Measurements from ENCODE around the gene MCEMP1. TPM values are rescaled to one million over a fixed set of nuclear protein-coding genes. Genes with fewer than 3 reads are reported as not detected.

Gene MCEMP1
- total RNA-seq, 1 donor from 2014 or later: not detected

- Histone ChIP-seq H3K27me3 (no peaks in the 10 kb centered on the region), H3K4me3 (no peak overlapping the region), H3K9me3 (no peaks in the 10 kb centered on the region), H3K4me1 (no peaks in the 10 kb centered on the region), H3K27ac (no peak overlapping the region), H3K36me3 (no peaks in the 10 kb centered on the region)
- TF ChIP-seq CTCF (IDR thresholded peaks at IDR 0.05) (no peak), POLR2A (IDR thresholded peaks at IDR 0.05) (no peak), POLR2AphosphoS5 (IDR thresholded peaks at IDR 0.05; ENCODE audit: insufficient read depth in 1 of 2, low read depth in 1 of 2) (no peak)
- intact Hi-C loops (cut with DNase I): no loop called here
- no peak for DNase-seq (ENCODE audit: extremely low spot score in 2 of 2)
These were observed 4.4 kb upstream of the MCEMP1 start for GRCh38 chr19:7672522-7672921.

- Histone ChIP-seq H3K4me3 (no peak overlapping the region), H3K27me3 (no peaks in the 10 kb centered on the region), H3K27ac (no peak overlapping the region), H3K9me3 (no peaks in the 10 kb centered on the region), H3K4me1 (no peaks in the 10 kb centered on the region), H3K36me3 (no peaks in the 10 kb centered on the region)
- DNase-seq (ENCODE audit: extremely low spot score in 2 of 2): no peak
- intact Hi-C loops (cut with DNase I): no loop called here
- TF ChIP-seq POLR2A (IDR thresholded peaks at IDR 0.05) (no peak), CTCF (IDR thresholded peaks at IDR 0.05) (no peak), POLR2AphosphoS5 (IDR thresholded peaks at IDR 0.05; ENCODE audit: insufficient read depth in 1 of 2, low read depth in 1 of 2) (no peak)
These were observed 2.6 kb upstream of the MCEMP1 start for GRCh38 chr19:7674010-7675005.

- H3K27ac ChIP-seq: no peak overlapping the region
- intact Hi-C loops (cut with DNase I): no loop called here
These were observed 514 bp upstream of the MCEMP1 start for GRCh38 chr19:7676376-7676775.

GRCh38 chr19:7677669-7678311 lies 900 bp downstream of the MCEMP1 start:
- intact Hi-C loops (cut with DNase I): no loop called here
- no peak for DNase-seq (ENCODE audit: extremely low spot score in 2 of 2)
- Histone ChIP-seq H3K4me3 (no peak overlapping the region), H3K4me1 (peaks cover 19% of the 10 kb centered on the region), H3K36me3 (peaks cover 0 to 7% of the 10 kb centered on the region in 2 donors), H3K27me3 (no peaks in the 10 kb centered on the region), H3K9me3 (no peaks in the 10 kb centered on the region), H3K27ac (no peak overlapping the region)
- no peak for TF ChIP-seq CTCF (IDR thresholded peaks at IDR 0.05)
- TF ChIP-seq POLR2A (IDR thresholded peaks at IDR 0.05): no peak
- no peak for TF ChIP-seq POLR2AphosphoS5 (IDR thresholded peaks at IDR 0.05; ENCODE audit: insufficient read depth in 1 of 2, low read depth in 1 of 2)

More at GRCh38 chr19:7676376-7676775, 514 bp upstream of the MCEMP1 start:
- DNase-seq (ENCODE audit: extremely low spot score in 2 of 2): no peak
- Histone ChIP-seq H3K9me3 (no peaks in the 10 kb centered on the region), H3K4me1 (peaks cover 8% of the 10 kb centered on the region), H3K27me3 (no peaks in the 10 kb centered on the region), H3K36me3 (no peaks in the 10 kb centered on the region), H3K4me3 (no peak overlapping the region)
- no peak for TF ChIP-seq POLR2A (IDR thresholded peaks at IDR 0.05)
- TF ChIP-seq CTCF (IDR thresholded peaks at IDR 0.05): no peak
- no peak for TF ChIP-seq POLR2AphosphoS5 (IDR thresholded peaks at IDR 0.05; ENCODE audit: insufficient read depth in 1 of 2, low read depth in 1 of 2)
